PFSK-1 (cell line): Measurements from ENCODE around the gene EBF4.

ENCODE experiments used
- REST ChIP-seq, 2 experiments: IDR thresholded peaks; 2 replicates each; pipeline versions ENCODE4 v1.6.1 to v1.8.0; 2011 to 2012; ENCODE audit warnings: low read depth in 2 of 2, low read length in 2 of 2, control low read depth in 1 of 2, inconsistent platforms in 1 of 2, mild to moderate bottlenecking in 1 of 2, moderate library complexity in 1 of 2; ENCODE audit not compliant: insufficient read depth in 1 of 2
- SIN3A ChIP-seq: IDR thresholded peaks from 2 replicates; pipeline ENCODE4 v1.6.1; 2012; ENCODE audit warnings: mild to moderate bottlenecking, low read length, moderate library complexity, borderline replicate concordance; ENCODE audit not compliant: insufficient read depth
- TAF1 ChIP-seq: IDR thresholded peaks from 2 replicates; pipeline ENCODE4 v1.6.1; 2012; ENCODE audit warnings: low read length, control low read depth, borderline replicate concordance; ENCODE audit not compliant: insufficient read depth

- TF ChIP-seq REST (IDR thresholded peaks at IDR 0.05; ENCODE audit: insufficient read depth in 1 of 2, low read depth in 2 of 2, low read length in 2 of 2) (no peak), SIN3A (no peak), TAF1 (no peak)
These were observed 20.7 kb downstream of the EBF4 start for GRCh38 chr20:2713285-2713684.
